H1 (cell line): ENCODE measurements around the gene MAP3K15. TPM values are rescaled to one million over a fixed set of nuclear protein-coding genes. Genes with fewer than 3 reads are reported as not detected.

Experiments
- BCL11A ChIP-seq, 2 experiments: IDR thresholded peaks; one replicate each; pipeline ENCODE4 v1.6.1; 2011; ENCODE audit warnings: low read depth in 2 of 2, low read length in 2 of 2, mild to moderate bottlenecking in 2 of 2
- CHD2 ChIP-seq: IDR thresholded peaks from 2 replicates; pipeline ENCODE4 v1.6.1; 2012; ENCODE audit warnings: low read length, improper control_type of control experiment
- CTBP2 ChIP-seq: IDR thresholded peaks from 2 replicates; pipeline ENCODE4 v1.7.0; 2011; ENCODE audit warnings: borderline replicate concordance, mild to moderate bottlenecking, moderate library complexity, mixed read lengths, low read length; ENCODE audit not compliant: insufficient read depth, insufficient read length
- EZH2 ChIP-seq: fragments of 200-600 bp; sonication (generic); IDR thresholded peaks from 2 replicates; pipeline ENCODE4 v1.7.1; 2012; ENCODE audit warnings: low read depth, mild to moderate bottlenecking, moderate library complexity, low read length, inconsistent platforms; ENCODE audit not compliant: severe bottlenecking
- JUN ChIP-seq: IDR thresholded peaks from 2 replicates; pipeline ENCODE4 v1.6.1; 2011; ENCODE audit warnings: low read depth, mild to moderate bottlenecking, improper control_type of control experiment, low read length
- KDM4A ChIP-seq: IDR thresholded peaks from one replicate; pipeline ENCODE4 v1.7.1; 2012; ENCODE audit warnings: low read depth, mild to moderate bottlenecking, moderate library complexity, low read length, inconsistent platforms; ENCODE audit not compliant: severe bottlenecking
- PHF8 ChIP-seq: fragments of 200-600 bp; sonication (generic); conservative IDR thresholded peaks from 2 replicates; pipeline ENCODE4 v1.7.1; 2012; ENCODE audit warnings: low read depth, mild to moderate bottlenecking, inconsistent platforms, low read length, moderate library complexity
- RFX5 ChIP-seq: IDR thresholded peaks from 2 replicates; pipeline ENCODE4 v1.6.1; 2011; ENCODE audit warnings: low read depth, low read length, improper control_type of control experiment, borderline replicate concordance
- SIN3A ChIP-seq, 2 experiments: IDR thresholded peaks in 1 of 2; conservative IDR thresholded peaks in 1 of 2; 2 replicates each; pipeline ENCODE4 v1.6.1; 2011 to 2012; ENCODE audit warnings: low read length in 2 of 2, improper control_type of control experiment in 1 of 2, low read depth in 1 of 2, mild to moderate bottlenecking in 1 of 2
- SP1 ChIP-seq: IDR thresholded peaks from 2 replicates; pipeline ENCODE4 v1.6.1; 2011; ENCODE audit warnings: low read depth, low read length
- SUZ12 ChIP-seq: fragments of 200-600 bp; sonication (generic); IDR thresholded peaks from 2 replicates; pipeline ENCODE4 v1.6.1; 2012; ENCODE audit warnings: mild to moderate bottlenecking, inconsistent platforms, low read length, moderate library complexity, mixed read lengths
- TBP ChIP-seq: IDR thresholded peaks from 2 replicates; pipeline ENCODE4 v1.6.1; 2011; ENCODE audit warnings: low read depth, low read length, improper control_type of control experiment
- TEAD4 ChIP-seq: IDR thresholded peaks from 2 replicates; pipeline ENCODE4 v1.6.1; 2012; ENCODE audit warnings: low read depth, low read length, inconsistent platforms, mixed read lengths
- polyA plus RNA-seq, 7 experiments: library from polyadenylated mRNA; depleted of rRNA in 3 of 7; stranded (reverse) in 5 of 7; unstranded in 2 of 7; fragments of >200 nt in 5 of 7; fragments of 200-250 nt in 2 of 7; gene quantifications; 1 replicate in 5 of 7; 2 replicates in 1 of 7; 4 replicates in 1 of 7; pipeline versions ENCODE4 v1.2.1 to v1.2.3, GENCODE V29; 2011 to 2013; ENCODE audit warnings: missing spikeins in 2 of 7, mixed read lengths in 2 of 7
- total RNA-seq: library from RNA; stranded (reverse); fragmentation: NEBNext Ultra II Directional; extraction: Animal tissue kit (Norgen Biotek cat#: 25700); gene quantifications from 2 replicates; pipeline ENCODE4 v1.2.1, GENCODE V29; 2021
- TF ChIP-seq, protein P1 (sequence below): IDR thresholded peaks from 2 replicates; pipeline ENCODE4 v1.6.1; 2011; ENCODE audit warnings: low read depth, mild to moderate bottlenecking, low read length; ENCODE audit not compliant: insufficient read depth

MAP3K15 gene
- total and polyA plus RNA-seq, 2 of the 8 experiments (the other 6 are each of a cell fraction or from before 2014, with no cell fraction given): 1.8 to 2.4 TPM

DNA sequence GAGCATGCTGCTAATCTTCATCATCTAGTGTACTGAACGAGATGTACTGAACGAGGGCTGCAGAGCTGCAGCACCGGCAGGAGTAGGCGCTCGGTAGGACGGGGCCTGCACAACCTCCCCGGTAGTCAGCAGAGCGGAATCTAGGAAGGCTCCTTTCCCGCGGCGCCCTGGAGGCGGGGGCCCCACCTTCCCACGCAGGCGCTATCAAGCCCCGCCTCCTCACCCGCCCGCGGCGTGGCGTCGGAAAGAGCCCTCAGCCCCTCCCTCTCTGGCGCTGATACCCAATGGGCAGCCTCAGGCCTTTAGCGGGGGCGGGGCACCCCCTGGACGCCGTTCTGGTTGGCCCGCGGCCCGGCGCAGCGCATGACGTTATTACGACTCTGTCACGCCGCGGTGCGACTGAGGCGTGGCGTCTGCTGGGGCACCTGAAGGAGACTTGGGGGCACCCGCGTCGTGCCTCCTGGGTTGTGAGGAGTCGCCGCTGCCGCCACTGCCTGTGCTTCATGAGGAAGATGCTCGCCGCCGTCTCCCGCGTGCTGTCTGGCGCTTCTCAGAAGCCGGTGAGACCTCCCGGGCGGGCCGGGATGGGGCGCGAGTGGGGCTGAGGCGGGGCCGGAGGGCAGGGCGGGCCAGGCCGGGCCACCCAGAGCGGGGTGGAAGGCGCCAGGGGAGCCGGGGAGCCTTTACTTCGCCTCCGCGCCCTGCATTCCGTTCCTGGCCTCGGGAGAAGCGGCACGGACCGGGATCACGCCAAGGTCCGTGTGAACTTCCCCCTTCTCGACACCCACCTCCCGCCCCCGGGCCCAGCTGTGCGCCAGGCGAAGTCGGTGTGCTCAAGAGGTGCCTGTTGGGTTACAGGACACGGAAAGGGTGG lies 171.5 kb downstream of the MAP3K15 start, which contains the start of gene PDHA1 (continued):
- no peak for TF ChIP-seq RFX5
- TF ChIP-seq, protein P1, sequence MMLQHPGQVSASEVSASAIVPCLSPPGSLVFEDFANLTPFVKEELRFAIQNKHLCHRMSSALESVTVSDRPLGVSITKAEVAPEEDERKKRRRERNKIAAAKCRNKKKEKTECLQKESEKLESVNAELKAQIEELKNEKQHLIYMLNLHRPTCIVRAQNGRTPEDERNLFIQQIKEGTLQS: 0 out of 2 replicates have a peak, but pooled peaks have one; percentile 21
- TF ChIP-seq SIN3A (conservative IDR thresholded peaks at IDR 0.05 in 1 of 2, IDR thresholded peaks at IDR 0.05 in 1 of 2; ENCODE audit: low read depth in 1 of 2, low read length in 2 of 2): no peak
- TF ChIP-seq EZH2: no peak
- TF ChIP-seq CTBP2: no peak
- TF ChIP-seq SUZ12: no peak
- TF ChIP-seq CHD2: no peak
- TF ChIP-seq SP1: peak; percentile 65; the same call in 1 of the 2 replicates
- TF ChIP-seq BCL11A (IDR thresholded peaks at IDR 0.05; ENCODE audit: low read depth in 2 of 2, low read length in 2 of 2): no peak
- peak; percentile 54; the same call in 1 of the 2 replicates for TF ChIP-seq PHF8
- no peak for TF ChIP-seq TBP
- peak; percentile 86 for TF ChIP-seq KDM4A
- TF ChIP-seq TEAD4: no peak
- no peak for TF ChIP-seq JUN
